Smooth muscle cell (in vitro differentiated cells): Measurements from ENCODE around the gene PLCD3. TPM values are rescaled to one million over a fixed set of nuclear protein-coding genes. Genes with fewer than 3 reads are reported as not detected.
A peak's percentile ranks its signal among the peaks of the same experiment; 100 is the strongest.

Source experiments
- DNase-seq: peaks from one replicate; lab custom pipeline; 2025; ENCODE audit not compliant: unreplicated experiment; lab: John Stamatoyannopoulos, UW
- H2AFZ ChIP-seq: fragments of 200-600 bp; sonication (generic); 2 replicates; pipeline ENCODE4 v1.6.0; 2016; ENCODE audit warnings: antibody characterized with exemption, low read depth, mild to moderate bottlenecking
- H3F3A ChIP-seq: fragments of 200-600 bp; sonication (generic); 2 replicates; pipeline ENCODE4 v1.6.0; 2017; ENCODE audit warnings: antibody characterized with exemption, low read depth
- H3K27ac ChIP-seq: fragments of 200-600 bp; sonication (generic); 2 replicates; pipeline ENCODE4 v1.5.1; 2016; ENCODE audit warnings: low read depth, mild to moderate bottlenecking
- H3K27me3 ChIP-seq: fragments of 200-600 bp; sonication (generic); 2 replicates; pipeline ENCODE4 v1.6.1; 2016; ENCODE audit warnings: low read depth, mild to moderate bottlenecking
- H3K36me3 ChIP-seq: fragments of 200-600 bp; sonication (generic); 2 replicates; pipeline ENCODE4 v1.5.1; 2016; ENCODE audit warnings: low read depth
- H3K4me1 ChIP-seq: fragments of 200-600 bp; sonication (generic); 2 replicates; pipeline ENCODE4 v1.5.1; 2016; ENCODE audit warnings: low read depth
- H3K4me2 ChIP-seq: fragments of 200-600 bp; sonication (generic); 2 replicates; pipeline ENCODE4 v1.6.0; 2016; ENCODE audit warnings: mild to moderate bottlenecking
- H3K4me3 ChIP-seq: fragments of 200-600 bp; sonication (generic); 2 replicates; pipeline ENCODE4 v1.5.1; 2016; ENCODE audit warnings: mild to moderate bottlenecking
- H3K79me2 ChIP-seq: fragments of 200-600 bp; sonication (generic); 2 replicates; pipeline ENCODE4 v1.6.0; 2016; ENCODE audit warnings: low read depth, mild to moderate bottlenecking
- H3K9ac ChIP-seq: fragments of 200-600 bp; sonication (generic); 2 replicates; pipeline ENCODE4 v1.6.0; 2016; ENCODE audit warnings: low read depth
- H3K9me3 ChIP-seq: fragments of 200-600 bp; sonication (generic); replicated peaks from 2 replicates; pipeline ENCODE4 v1.5.1; 2016; ENCODE audit warnings: low read depth
- H4K20me1 ChIP-seq: fragments of 200-600 bp; sonication (generic); 2 replicates; pipeline ENCODE4 v1.6.0; 2016; ENCODE audit warnings: low read depth
- WGBS: methylation state at CpG from one replicate; pipeline ENCODE4 v1.1.7; 2016; ENCODE audit warnings: low lambda C conversion rate; 5-methylcytosine and 5-hydroxymethylcytosine counted together
- polyA plus RNA-seq: library from polyadenylated mRNA; unstranded; fragments of >200 nt; fragmentation: Nextera tagmentation; extraction: Ambion mirVana; gene quantifications from 2 replicates; pipeline ENCODE4 v1.2.1, GENCODE V29; 2016
- total RNA-seq: library from RNA; depleted of rRNA; stranded (reverse); fragments of >200 nt; gene quantifications from 2 replicates; pipeline ENCODE4 v1.2.3, GENCODE V29; 2014
- TF ChIP-seq, protein P1 (sequence below): fragments of 200-600 bp; sonication (generic); IDR thresholded peaks from 2 replicates; pipeline ENCODE4 v1.5.1; 2017; ENCODE audit warnings: borderline replicate concordance, mild to moderate bottlenecking, antibody characterized with exemption; ENCODE audit not compliant: insufficient read depth, poor library complexity, severe bottlenecking

PLCD3 gene
- total and polyA plus RNA-seq, 2 experiments from 2014 or later = 24.0 to 33.4 TPM

DNA sequence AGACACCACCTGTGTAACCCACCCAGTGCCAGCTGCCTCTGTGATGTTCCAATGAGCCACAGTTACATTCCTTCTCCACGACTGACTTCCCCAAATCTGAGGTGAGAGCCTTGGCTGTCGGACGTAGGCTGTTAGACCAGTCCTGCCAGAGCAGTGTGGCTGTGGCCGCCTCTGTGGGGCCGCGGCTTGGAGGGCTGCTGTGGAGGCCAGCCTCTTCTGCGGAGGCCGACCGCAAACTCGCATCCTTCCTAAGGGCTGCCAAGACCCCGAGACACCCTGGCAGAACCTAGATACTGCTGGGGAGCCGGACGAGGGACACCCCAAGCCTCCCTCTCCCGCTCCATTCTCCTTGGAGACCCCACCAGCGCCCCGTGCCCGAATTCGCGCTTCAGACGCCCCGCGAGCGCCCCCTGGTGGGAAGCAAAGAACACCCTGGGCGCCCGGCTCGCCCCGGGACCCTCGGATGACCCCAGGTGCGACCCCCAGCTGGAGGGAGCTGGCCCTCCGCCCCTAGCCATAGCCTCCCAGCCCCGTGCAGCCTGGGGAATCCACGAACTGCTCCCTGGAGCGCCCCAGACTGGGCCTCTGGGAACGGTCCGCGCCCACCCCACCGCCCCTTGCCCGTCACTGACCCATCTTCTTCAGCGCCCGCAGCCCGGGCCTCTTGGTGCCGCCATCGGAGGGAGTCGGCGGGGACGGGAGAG lies 547 bp downstream of the PLCD3 start:
- H3K27me3 ChIP-seq = no peaks in the 10 kb centered on the region
- H3K79me2 ChIP-seq = peaks cover 34% of the 10 kb centered on the region
- peak overlapping the region; percentile 85 for H3K9ac ChIP-seq
- peaks cover 24% of the 10 kb centered on the region for H3K4me1 ChIP-seq
- H4K20me1 ChIP-seq = no peaks in the 10 kb centered on the region
- H3K4me2 ChIP-seq = peak overlapping the region; percentile 95
- H3F3A ChIP-seq = peaks cover 19% of the 10 kb centered on the region
- no peaks in the 10 kb centered on the region for H3K9me3 ChIP-seq
- peak overlapping the region; percentile 66 for H3K27ac ChIP-seq
- peak; percentile 63 for DNase-seq
- peak overlapping the region; percentile 94 for H3K4me3 ChIP-seq
- H2AFZ ChIP-seq = no peak overlapping the region
- 22% methylated on average over 29 of the region's 46 CpGs for WGBS
- no peaks in the 10 kb centered on the region for H3K36me3 ChIP-seq
- TF ChIP-seq, protein P1, sequence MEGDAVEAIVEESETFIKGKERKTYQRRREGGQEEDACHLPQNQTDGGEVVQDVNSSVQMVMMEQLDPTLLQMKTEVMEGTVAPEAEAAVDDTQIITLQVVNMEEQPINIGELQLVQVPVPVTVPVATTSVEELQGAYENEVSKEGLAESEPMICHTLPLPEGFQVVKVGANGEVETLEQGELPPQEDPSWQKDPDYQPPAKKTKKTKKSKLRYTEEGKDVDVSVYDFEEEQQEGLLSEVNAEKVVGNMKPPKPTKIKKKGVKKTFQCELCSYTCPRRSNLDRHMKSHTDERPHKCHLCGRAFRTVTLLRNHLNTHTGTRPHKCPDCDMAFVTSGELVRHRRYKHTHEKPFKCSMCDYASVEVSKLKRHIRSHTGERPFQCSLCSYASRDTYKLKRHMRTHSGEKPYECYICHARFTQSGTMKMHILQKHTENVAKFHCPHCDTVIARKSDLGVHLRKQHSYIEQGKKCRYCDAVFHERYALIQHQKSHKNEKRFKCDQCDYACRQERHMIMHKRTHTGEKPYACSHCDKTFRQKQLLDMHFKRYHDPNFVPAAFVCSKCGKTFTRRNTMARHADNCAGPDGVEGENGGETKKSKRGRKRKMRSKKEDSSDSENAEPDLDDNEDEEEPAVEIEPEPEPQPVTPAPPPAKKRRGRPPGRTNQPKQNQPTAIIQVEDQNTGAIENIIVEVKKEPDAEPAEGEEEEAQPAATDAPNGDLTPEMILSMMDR = peak; percentile 99

DNA sequence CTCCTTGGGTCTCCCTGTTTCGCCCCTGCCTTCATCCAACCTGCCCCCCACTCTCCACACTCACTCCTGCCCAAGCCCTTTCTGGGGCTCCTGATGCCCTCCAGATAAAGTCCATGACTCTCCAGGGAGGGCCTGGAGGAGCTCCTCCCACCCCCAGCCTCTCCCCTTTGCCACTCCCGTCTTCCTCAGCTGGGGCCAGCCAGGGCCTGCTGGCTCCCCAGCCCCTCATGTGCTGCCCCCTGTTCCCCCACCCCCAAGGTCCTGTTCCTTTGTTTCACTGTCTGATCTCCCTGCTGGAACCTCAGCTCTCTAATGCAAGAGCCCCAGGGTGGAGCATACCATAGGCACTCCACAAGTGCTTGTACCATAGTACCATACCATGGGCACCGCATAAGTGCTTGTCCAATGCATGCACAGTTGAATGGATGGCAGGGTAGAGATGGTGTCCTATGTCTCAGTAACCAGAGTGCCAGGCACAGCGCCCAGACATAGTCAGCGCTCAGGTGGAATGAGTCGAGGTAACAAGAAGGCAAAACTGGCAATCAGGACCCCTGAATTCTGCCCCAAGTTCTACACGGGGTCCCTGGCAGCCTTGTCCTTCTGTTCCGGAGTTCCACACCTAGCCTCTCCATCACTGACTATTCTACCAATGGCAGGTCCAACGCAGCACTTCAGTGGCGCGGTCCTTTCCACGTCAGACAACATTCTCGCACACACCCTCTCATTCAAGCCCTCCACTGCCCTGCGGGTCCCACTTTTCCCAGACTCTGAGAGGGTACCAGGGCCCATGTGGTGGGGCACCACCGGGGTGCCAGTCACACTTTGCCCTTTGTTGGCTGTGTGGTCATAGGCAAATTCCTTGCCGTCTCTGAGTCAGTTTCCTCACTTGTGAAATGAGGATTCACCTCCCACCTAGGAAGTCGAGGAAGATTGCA lies 1.4 kb downstream of the PLCD3 start:
- no peak for DNase-seq
- 93% methylated on average over 16 of the region's 17 CpGs for WGBS
- Histone ChIP-seq H3K9me3 (no peaks in the 10 kb centered on the region), H3K4me1 (peaks cover 23% of the 10 kb centered on the region), H3K4me2 (peak overlapping the region; percentile 95), H2AFZ (no peak overlapping the region), H3F3A (peaks cover 19% of the 10 kb centered on the region), H3K9ac (peak overlapping the region; percentile 8), H3K36me3 (no peaks in the 10 kb centered on the region), H3K27me3 (no peaks in the 10 kb centered on the region), H3K79me2 (peaks cover 42% of the 10 kb centered on the region), H4K20me1 (no peaks in the 10 kb centered on the region), H3K27ac (peak overlapping the region; percentile 96), H3K4me3 (peak overlapping the region; percentile 94)
- TF ChIP-seq, protein P1 = no peak

DNA sequence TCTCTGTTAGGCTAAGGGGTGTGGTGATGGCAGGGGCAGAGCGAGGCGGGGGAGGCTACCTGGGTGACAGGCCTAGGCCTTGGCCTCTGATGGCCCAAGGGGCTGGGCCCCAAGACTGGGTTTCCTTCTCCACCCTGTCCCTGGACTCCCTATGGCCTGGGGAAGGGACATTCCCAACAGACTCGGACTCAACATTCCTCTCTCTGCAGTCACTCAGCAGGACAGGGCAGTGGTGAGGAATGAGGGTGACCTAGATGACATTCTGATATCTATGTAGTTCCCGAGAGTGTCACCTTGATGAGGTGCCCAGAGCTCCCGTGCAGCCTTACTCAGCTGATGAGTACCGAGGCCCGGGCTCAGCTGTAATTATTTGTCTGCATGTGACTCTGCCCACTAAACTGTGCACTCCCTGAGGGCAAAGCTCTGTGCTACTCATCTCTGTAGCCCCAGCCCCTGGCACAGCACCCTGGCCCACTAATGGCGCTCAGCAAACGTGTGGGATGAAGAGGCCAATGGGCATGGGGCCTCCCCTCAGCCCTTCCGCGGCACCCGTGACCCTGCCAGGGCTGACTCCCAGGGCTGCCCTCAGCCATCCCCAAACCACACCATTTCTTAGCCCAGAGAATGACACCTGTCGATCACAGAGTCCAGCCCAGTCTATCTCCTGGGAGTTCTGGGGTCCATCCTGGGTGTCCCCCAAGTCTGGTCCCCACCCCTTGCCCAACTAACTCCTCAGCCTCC lies 2.2 kb downstream of the PLCD3 start:
- H3K9ac ChIP-seq = peak overlapping the region; percentile 85
- peak overlapping the region; percentile 96 for H3K27ac ChIP-seq
- H3K36me3 ChIP-seq = no peaks in the 10 kb centered on the region
- no peaks in the 10 kb centered on the region for H3K27me3 ChIP-seq
- no peaks in the 10 kb centered on the region for H3K9me3 ChIP-seq
- H2AFZ ChIP-seq = no peak overlapping the region
- no peaks in the 10 kb centered on the region for H4K20me1 ChIP-seq
- WGBS = 60% methylated on average over 13 of the region's 13 CpGs
- H3K4me1 ChIP-seq = peaks cover 20% of the 10 kb centered on the region
- H3K4me2 ChIP-seq = peak overlapping the region; percentile 95
- H3K79me2 ChIP-seq = peaks cover 49% of the 10 kb centered on the region
- DNase-seq = no peak
- peaks cover 19% of the 10 kb centered on the region for H3F3A ChIP-seq
- H3K4me3 ChIP-seq = no peak overlapping the region
- TF ChIP-seq, protein P1 = no peak
